Muscle of back (tissue), 13 donors: ENCODE measurements around the gene ZNF723. TPM values are rescaled to one million over a fixed set of nuclear protein-coding genes. Genes with fewer than 3 reads are reported as not detected.
"Not testable (repeated sequence)": the region's sequence is repeated elsewhere in the genome, so short reads cannot be mapped to it uniquely, and the experiment has no call there.

Source experiments
- DNase-seq, 3 donors: peaks; one replicate each; pipeline versions ENCODE4 v3.0.0 to v3.0.0-alpha.2; 2013
- long read RNA-seq, 9 donors: transcript quantifications; one replicate each; lab custom pipeline, GENCODE V29; 2026
- polyA plus RNA-seq, 10 donors: library from polyadenylated mRNA; unstranded; fragments of 120-200 nt; gene quantifications; one replicate each; pipeline ENCODE4 v1.2.1, GENCODE V29; 2013; ENCODE audit not compliant: insufficient read length in 10 of 10

The ZNF723 gene
- under 1 TPM in 1 of 10 donors, not detected in 9; 0.08 TPM for polyA plus RNA-seq
- long read RNA-seq, donor 1, result 0 reads
- long read RNA-seq, donor 2, result 0 reads
- long read RNA-seq, donor 3, result 0 reads
- long read RNA-seq, donor 4, result 0 reads
- long read RNA-seq, donor 5, result 0 reads
- long read RNA-seq, donor 6, result 0 reads
- long read RNA-seq, donor 7, result 0 reads
- long read RNA-seq, donor 8, result 0 reads
- long read RNA-seq, donor 9, result 0 reads

DNA sequence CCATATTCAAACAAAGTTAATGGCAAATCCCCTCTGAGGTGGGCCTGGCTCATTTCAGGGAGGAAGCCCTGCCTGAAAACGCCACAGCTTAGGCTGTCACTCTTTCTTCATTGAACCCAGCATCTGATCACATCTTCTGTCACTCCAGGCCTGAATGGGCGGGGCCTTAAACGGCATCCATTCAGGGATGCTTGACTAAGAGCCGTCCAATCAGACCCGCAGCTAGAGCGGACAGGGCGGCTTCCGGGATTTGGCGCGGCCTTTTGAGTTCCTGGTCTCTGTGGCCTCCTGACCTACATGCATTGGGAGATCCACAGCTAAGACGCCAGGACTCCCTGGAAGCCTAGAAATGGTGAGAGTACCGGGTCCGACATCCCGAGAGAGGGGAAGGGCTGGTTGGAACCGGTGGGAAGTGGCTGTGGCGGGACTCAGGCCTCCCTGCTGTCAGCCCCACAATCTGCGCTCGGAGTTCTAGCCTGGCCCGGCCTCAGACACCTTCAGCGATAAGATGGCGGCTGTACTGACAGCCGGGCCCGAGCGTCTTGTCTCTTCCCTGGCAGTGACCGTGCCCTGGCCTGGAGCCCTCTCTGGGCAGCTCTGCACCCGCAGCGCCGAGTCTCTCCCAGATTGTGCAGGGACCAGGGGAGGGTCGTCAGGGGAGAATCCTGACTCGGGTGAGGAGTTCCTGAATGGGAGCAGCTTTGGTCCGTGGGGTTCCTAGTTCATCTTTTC lies at the start of gene ZNF723:
Gene ZNF723 (plus strand): TSS at position 261 of the 732 bp plus-strand sequence. CDS start 89 bp downstream, at position 350.
- no peak for DNase-seq

DNA sequence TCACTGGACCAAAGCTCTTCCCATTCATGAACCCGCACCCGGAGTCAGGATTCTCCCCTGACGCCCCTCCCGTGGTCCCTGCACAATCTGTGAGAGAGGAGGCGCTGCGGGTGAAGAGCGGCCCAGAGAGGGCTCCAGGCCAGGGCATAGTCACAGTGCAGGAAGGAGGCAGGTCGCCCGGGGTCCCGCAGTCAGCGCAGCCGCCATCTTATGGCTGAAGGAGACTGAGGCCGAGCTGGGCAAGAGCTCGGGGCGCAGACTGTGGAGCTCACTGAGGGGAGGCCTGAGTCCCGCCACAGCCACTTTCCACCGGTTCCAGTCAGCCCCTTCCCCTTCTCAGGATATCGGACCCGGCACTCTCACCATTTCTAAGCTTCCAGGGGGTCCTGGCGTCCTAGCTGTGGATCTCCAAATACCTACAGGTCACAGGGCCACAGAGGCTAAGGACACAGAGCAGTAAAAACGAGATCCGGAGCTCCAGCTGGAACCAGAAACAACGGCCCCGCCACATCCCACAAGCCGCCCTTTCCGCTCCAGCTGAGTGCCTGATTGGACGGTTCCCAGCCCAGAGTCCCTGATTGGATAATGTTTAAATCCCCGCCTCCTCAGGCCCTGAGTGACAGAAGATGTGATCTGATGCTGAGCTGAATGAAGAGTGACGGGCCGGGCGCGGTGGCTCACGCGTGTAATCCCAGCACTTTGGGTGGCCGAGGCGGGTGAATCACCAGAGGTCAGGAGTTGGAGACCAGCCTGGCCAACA lies 48.3 kb upstream of the ZNF723 start, which contains the start of gene ZNF99:
Gene ZNF99 (minus strand): TSS at position 501 of the 760 bp plus-strand sequence. CDS start 135 bp downstream, at position 366.
- DNase-seq, result peak; percentile 52 to 86 (median 77)

DNA sequence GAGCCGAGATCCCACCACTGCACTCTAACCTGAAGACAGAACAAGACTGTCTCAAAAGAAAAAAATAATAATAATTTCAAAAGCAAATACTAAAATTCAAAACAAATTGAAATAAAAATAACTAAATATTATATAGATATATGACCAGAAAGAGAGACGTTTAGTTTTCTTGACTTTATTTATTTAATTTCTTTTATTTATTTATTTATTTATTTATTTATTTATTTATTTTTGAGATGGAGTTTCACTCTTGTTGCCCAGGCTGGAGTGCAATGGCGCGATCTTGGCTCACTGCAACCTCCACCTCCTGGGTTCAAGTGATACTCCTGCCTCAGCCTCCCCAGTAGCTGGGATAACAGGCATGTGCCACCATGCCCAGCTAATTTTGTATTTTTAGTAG lies 39.2 kb upstream of the ZNF723 start:
- not testable (repeated sequence) for DNase-seq

DNA sequence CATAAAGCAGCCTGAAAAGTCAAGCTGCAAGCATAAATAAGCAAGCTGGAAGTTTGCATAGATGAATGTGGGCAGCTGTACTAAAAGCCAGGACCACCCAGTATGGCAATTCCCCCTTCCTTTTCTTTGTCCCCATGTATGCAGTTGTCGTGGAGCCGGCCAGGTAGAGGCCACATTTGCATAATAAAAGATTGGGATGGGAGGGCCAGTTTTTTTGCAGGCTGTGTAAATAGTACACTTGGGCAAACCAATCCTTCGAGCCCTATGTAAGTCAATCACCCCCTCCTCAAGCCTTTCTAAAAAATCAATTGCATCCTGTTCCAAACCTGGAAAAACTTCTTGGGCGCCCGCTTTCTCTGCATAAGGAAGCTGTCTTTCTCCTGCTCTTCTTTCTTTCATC lies 35.1 kb upstream of the ZNF723 start:
- no peak for DNase-seq

DNA sequence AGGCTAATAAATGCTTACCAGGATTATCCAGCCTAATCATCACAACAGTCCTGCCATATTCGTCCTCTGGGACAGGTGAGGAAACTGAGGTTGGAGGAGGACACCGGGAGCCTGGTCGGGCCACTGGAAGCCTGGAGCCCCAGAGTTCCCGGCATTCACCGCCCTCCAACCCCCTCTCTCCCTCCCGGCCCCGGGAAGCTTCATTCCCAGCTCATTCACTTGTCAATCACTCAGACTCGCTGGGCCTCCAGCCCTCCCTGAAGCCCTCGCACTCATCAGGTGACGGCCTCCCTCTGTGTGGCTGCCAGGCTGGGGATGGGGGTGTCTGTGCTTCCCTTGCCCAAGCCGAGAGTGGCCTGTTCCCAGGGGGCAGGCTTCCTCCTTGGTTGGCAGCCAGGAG lies 25.7 kb upstream of the ZNF723 start:
- DNase-seq, result no peak

DNA sequence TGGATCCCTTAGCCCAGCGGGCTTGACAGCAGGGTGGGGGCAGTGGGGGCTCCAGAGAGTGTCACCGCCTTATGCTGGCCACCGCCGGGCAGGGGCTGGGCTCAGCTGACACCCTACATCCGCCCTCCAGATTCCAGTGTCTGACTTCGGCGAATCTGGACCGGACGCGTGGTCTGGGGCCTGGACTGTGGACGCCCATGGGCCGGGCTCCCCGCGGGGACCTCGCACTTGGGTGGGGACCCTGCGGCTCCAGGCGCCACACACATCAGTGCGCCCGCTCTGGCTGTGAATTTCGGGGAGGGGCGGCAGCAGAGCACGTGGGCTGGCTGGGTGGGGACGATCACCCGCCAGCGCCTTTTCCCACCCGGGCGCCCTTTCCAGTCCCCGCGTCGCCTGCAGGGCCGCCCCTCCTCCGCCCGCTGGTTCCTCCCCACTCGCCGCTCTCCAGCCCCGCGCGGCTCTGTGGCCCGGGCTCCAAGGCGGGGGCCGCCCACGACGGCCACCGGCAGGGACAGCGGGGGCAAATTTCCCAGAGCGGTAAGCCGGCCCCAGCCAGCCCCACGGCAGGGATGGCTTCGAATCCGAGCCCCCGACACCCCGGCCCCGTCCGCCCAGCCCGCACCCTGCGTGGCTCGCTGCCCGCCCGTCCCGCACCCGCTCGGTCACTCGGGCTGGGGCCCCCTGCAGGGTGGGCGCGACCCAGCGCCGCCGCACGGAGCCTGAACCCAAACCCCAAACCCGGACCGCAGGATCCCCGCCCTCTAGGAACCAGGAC lies 24.8 kb upstream of the ZNF723 start:
- no peak for DNase-seq

DNA sequence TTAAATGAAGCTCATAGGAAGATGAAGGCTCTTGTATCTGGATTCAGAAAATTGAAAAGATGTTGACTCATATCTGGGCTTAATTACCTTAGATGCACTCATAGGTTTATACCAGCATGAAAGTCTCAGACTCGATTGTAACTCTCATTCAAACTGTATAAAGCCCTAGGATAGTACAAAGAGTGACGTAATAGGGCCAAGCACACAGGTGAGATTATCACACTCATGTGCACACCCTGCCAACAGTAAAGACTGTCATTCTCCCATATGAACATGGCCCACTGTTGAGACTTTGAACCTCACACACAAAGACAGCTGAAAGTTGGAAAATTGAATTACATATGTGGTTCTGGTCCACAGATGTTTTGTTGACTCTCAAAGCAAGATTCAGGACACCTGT lies 18.0 kb upstream of the ZNF723 start:
- DNase-seq, result no peak

DNA sequence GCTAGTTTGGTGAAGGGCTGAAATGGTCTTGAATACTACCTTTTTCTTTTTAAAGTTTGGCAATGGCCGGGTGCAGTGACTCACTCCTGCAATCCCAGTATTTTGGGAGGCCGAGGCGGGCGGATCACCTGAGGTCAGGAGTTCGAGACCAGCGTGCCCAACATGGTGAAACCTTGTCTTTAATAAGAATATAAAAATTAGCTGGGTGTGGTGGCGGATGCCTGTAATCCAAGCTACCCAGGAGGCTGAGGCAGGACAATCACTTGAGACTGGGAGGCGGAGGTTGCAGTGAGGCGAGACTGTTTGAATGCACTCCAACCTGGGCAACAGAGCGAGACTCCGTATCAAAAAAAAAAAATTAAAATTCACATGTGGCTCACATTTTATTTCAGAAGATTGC lies 880 bp upstream of the ZNF723 start:
- no peak for DNase-seq

DNA sequence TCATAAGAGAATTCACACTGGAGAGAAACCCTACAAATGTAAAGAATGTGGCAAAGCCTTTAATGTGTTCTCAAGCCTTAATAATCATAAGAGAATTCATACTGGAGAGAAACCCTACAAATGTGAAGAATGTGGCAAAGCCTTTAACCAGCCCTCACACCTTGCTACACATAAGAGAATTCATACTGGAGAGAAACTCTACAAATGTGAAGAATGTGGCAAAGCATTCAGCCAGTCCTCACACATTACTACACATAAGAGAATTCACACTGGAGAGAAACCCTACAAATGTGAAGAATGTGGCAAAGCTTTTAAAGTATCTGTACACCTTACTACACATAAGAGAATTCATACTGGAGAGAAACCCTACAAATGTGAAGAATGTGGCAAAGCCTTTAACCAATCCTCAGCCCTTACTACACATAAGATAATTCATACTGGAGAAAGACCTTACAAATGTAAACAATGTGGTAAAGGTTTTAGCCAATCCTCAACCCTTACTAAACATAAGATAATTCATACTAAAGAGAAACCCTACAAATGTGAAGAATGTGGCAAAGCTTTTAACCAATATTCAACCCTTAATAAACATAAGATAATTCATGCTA lies 25.7 kb downstream of the ZNF723 start:
- not testable (repeated sequence) for DNase-seq

DNA sequence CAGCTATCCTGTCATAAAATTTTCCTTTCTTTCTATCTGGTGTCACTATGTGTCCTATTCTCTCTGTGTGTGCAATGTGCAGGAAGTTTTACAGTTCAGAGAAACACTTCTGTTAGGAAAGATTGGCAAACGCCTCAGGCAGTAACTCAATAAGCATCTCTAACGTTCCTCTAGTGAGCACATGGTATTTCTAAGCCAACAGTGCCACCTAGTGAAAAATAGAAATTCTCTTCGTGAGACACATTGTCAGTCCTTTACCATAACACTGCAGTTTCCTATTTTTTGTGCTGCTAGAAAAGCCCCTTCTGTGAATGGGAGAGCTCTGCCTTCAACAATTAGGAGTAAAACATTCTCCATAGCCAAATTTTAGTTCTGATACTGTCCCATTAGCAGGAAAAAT lies 50.7 kb downstream of the ZNF723 start:
- DNase-seq, result peak in 2 of 3 donors; percentile 6 to 17

DNA sequence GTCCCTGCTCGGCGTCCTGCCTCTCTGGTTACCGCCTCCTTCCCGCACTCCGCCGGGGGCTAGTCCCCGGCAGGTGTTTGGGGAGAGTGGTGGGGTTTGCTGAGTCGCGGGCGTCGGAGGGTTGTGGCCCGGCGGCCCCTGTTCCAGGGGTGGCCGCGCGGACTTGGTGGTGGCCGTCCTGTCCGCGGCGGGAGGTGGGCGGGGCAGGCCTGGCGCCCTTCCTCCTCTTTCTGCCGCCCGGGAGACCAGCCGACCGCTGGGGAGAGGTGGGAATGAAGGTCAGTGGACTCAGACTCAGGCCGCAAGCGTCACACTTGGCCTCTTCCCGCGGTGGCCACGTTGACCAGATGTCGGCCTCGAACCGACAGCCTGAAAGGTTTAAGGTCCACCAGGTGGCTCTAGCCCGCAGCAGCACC lies 61.8 kb downstream of the ZNF723 start:
- no peak for DNase-seq

DNA sequence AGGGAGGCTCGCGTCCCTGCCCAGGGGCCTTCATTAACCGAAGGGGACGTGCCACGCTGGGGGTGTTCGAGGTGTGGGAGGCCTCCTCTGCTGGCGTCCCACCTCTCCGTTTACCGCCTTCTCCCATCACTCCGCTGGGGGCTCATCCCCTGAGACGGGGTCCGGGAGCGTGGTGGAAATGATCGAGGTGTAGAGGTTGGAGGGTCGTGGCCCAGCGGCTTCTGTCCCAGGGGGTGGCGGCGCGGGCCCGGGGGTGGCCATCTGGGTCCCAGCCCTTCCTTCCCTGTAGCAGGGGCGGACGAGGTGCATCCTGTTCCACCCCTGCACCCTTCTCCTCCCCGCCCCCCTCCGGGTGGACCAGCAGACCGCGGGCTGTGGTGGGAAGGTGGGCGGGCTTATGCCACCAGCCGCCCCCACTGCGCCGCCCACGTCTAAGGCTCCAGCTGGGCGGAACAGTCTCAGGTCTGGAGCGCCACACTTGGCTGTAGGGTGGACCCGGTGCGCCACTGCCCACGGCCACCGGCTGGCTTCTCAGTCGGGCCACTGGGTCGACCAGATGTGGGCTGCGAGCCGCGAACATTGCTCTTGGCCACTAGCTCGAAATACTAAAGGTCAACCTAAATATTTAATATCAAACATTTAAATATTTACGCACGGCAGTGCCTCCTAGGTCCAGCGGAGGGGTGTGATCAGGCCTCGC lies 69.5 kb downstream of the ZNF723 start:
- no peak for DNase-seq

Other genes with a start within 250 kb of the ZNF723 start
- 1 to 10 TPM in 7 of 10 donors, under 1 TPM in 3; 0.87 to 1.9 (median 1.1) TPM for gene ZNF492, start 198.0 kb upstream of the ZNF723 start, polyA plus RNA-seq
- gene ZNF99, start 48.1 kb upstream of the ZNF723 start, polyA plus RNA-seq, result under 1 TPM; 0.20 to 0.67 (median 0.30) TPM
- under 1 TPM in 6 of 10 donors, not detected in 4; 0.13 to 0.27 (median 0.17) TPM for gene ZNF728, start 170.9 kb downstream of the ZNF723 start, polyA plus RNA-seq